Spleen (tissue), 7 donors: ENCODE results near the gene DELE1.

Experiments used
- POLR2A ChIP-seq, 3 donors: fragments of 450-650 bp; IDR thresholded peaks; one replicate each; pipeline ENCODE4 v1.5.1; 2017; ENCODE audit warnings: antibody characterized with exemption in 3 of 3, mild to moderate bottlenecking in 1 of 3
- POLR2AphosphoS5 ChIP-seq, 3 donors: sonication (generic); formaldehyde crosslinking; IDR thresholded peaks; one replicate each; pipeline ENCODE4 v1.5.1; 2017; ENCODE audit warnings: antibody characterized with exemption in 3 of 3
- TF ChIP-seq, protein P1 (sequence below), 11 experiments: fragments of 200-600 bp in 7 of 11; fragments of 450-650 bp in 4 of 11; sonication (generic) in 4 of 11; IDR thresholded peaks in 8 of 11; conservative IDR thresholded peaks in 3 of 11; 1 replicate in 7 of 11; 2 replicates in 4 of 11; pipeline versions ENCODE4 v1.4.0 to v1.8.0; 2016 to 2021; ENCODE audit warnings: antibody characterized with exemption in 11 of 11, inconsistent platforms in 4 of 11, mild to moderate bottlenecking in 1 of 11
- donor health status: DM: no; HTN: no; CAD: no; lungs with moderate emphysema.
- donor health status: DM: no; HTN: no; CAD: no.
- donor health status: DM: no; HTN: no; CAD: no.

- TF ChIP-seq, protein P1, sequence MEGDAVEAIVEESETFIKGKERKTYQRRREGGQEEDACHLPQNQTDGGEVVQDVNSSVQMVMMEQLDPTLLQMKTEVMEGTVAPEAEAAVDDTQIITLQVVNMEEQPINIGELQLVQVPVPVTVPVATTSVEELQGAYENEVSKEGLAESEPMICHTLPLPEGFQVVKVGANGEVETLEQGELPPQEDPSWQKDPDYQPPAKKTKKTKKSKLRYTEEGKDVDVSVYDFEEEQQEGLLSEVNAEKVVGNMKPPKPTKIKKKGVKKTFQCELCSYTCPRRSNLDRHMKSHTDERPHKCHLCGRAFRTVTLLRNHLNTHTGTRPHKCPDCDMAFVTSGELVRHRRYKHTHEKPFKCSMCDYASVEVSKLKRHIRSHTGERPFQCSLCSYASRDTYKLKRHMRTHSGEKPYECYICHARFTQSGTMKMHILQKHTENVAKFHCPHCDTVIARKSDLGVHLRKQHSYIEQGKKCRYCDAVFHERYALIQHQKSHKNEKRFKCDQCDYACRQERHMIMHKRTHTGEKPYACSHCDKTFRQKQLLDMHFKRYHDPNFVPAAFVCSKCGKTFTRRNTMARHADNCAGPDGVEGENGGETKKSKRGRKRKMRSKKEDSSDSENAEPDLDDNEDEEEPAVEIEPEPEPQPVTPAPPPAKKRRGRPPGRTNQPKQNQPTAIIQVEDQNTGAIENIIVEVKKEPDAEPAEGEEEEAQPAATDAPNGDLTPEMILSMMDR (IDR thresholded peaks at IDR 0.05 in 8 of 11, conservative IDR thresholded peaks at IDR 0.05 in 3 of 11), result peak in 7 of 11 experiments; percentile 10 to 33 (median 29)
- TF ChIP-seq POLR2A (IDR thresholded peaks at IDR 0.05) (no peak), POLR2AphosphoS5 (IDR thresholded peaks at IDR 0.05) (no peak)
These were observed 34.3 kb upstream of the DELE1 start for GRCh38 chr5:141889282-141889871.
